HG02885 (cell line): ENCODE data around the gene TSPAN11.

ENCODE experiments used
- ATAC-seq: cut with Tn5 transposase; IDR thresholded peaks from one replicate; pipeline ENCODE4 v1.9.1; 2021; ENCODE audit warnings: mild to moderate bottlenecking; ENCODE audit not compliant: unreplicated experiment, poor library complexity

Gene TSPAN11

GRCh38 chr12:30953951-30954751, 27.6 kb downstream of the TSPAN11 start:
- ATAC-seq = no peak

GRCh38 chr12:30955214-30955613, 28.7 kb downstream of the TSPAN11 start:
- ATAC-seq = no peak

- ATAC-seq = no peak
Observed at GRCh38 chr12:30959110-30959710, 32.7 kb downstream of the TSPAN11 start.

GRCh38 chr12:30959778-30960177, 33.2 kb downstream of the TSPAN11 start:
- no peak for ATAC-seq

- ATAC-seq = no peak
Observed at GRCh38 chr12:30961030-30961429, 34.5 kb downstream of the TSPAN11 start.

- no peak for ATAC-seq
Observed at GRCh38 chr12:30962047-30962446, 35.5 kb downstream of the TSPAN11 start.

- ATAC-seq = no peak
Observed at GRCh38 chr12:30963709-30964564, 37.4 kb downstream of the TSPAN11 start.

- no peak for ATAC-seq
Observed at GRCh38 chr12:30964896-30965612, 38.5 kb downstream of the TSPAN11 start.

GRCh38 chr12:30965613-30965985, 39.1 kb downstream of the TSPAN11 start:
- no peak for ATAC-seq

GRCh38 chr12:30967026-30967425, 40.5 kb downstream of the TSPAN11 start:
- ATAC-seq = no peak

- ATAC-seq = no peak
Observed at GRCh38 chr12:30968211-30968610, 41.7 kb downstream of the TSPAN11 start.

- no peak for ATAC-seq
Observed at GRCh38 chr12:30969006-30969405, 42.5 kb downstream of the TSPAN11 start.

GRCh38 chr12:30969606-30970395, 43.3 kb downstream of the TSPAN11 start:
- no peak for ATAC-seq

- ATAC-seq = no peak
Observed at GRCh38 chr12:30970559-30971197, 44.1 kb downstream of the TSPAN11 start.

- no peak for ATAC-seq
Observed at GRCh38 chr12:30972035-30972434, 45.5 kb downstream of the TSPAN11 start.

GRCh38 chr12:30973175-30973574, 46.6 kb downstream of the TSPAN11 start:
- ATAC-seq = no peak

GRCh38 chr12:30973830-30974229, 47.3 kb downstream of the TSPAN11 start:
- no peak for ATAC-seq

GRCh38 chr12:30974746-30975500, 48.4 kb downstream of the TSPAN11 start:
- no peak for ATAC-seq
